Measurements from ENCODE around the gene ERO1A. TPM values are rescaled to one million over a fixed set of nuclear protein-coding genes. Genes with fewer than 3 reads are reported as not detected.

ERO1A gene
- total and polyA plus RNA-seq, 2 donors (not counting 1 experiment from before 2014, with no cell fraction given), result 34.5 to 64.9 TPM

- no peaks in the 10 kb centered on the region for H3K27me3 ChIP-seq (ENCODE audit: control insufficient read depth, insufficient read depth, low read length)
- no peak for DNase-seq (ENCODE audit: low read depth in 2 of 2)
- no peak overlapping the region for H3K27ac ChIP-seq (ENCODE audit: insufficient read depth, low read length)
- H4K20me1 ChIP-seq (ENCODE audit: control insufficient read depth, extremely low read depth, insufficient read depth, low read length), result no peaks in the 10 kb centered on the region
- H3K4me2 ChIP-seq (ENCODE audit: extremely low read depth, insufficient read depth, low read length), result no peak overlapping the region
- no peak overlapping the region for H2AFZ ChIP-seq (ENCODE audit: low read length)
- TF ChIP-seq EZH2 (IDR thresholded peaks at IDR 0.05; ENCODE audit: low read length, missing control alignments), result no peak
- TF ChIP-seq CTCF (conservative IDR thresholded peaks at IDR 0.05 in 1 of 2, IDR thresholded peaks at IDR 0.05 in 1 of 2; ENCODE audit: low read depth in 1 of 2, low read length in 2 of 2), result no peak
- H3K9ac ChIP-seq (ENCODE audit: insufficient read depth, low read length), result no peak overlapping the region
- no peak overlapping the region for H3K4me3 ChIP-seq (replicated peaks in 1 of 4; ENCODE audit: control extremely low read depth in 1 of 4, insufficient read depth in 1 of 4, low read depth in 3 of 4, low read length in 4 of 4)
- H3K36me3 ChIP-seq (ENCODE audit: control insufficient read depth, insufficient read depth, low read length), result no peaks in the 10 kb centered on the region
- no peaks in the 10 kb centered on the region for H3K9me3 ChIP-seq (ENCODE audit: control insufficient read depth, insufficient read depth, low read depth, low read length)
- no peaks in the 10 kb centered on the region for H3K79me2 ChIP-seq (ENCODE audit: control insufficient read depth, insufficient read depth, low read length)
- H3K4me1 ChIP-seq (ENCODE audit: control insufficient read depth, extremely low read depth, insufficient read depth, low read length), result no peaks in the 10 kb centered on the region
Observed at GRCh38 chr14:52618602-52619001, 76.8 kb downstream of the ERO1A start.

- no peaks in the 10 kb centered on the region for H4K20me1 ChIP-seq (ENCODE audit: control insufficient read depth, extremely low read depth, insufficient read depth, low read length)
- H3K9ac ChIP-seq (ENCODE audit: insufficient read depth, low read length), result no peak overlapping the region
- H3K27ac ChIP-seq (ENCODE audit: insufficient read depth, low read length), result no peak overlapping the region
- no peaks in the 10 kb centered on the region for H3K9me3 ChIP-seq (ENCODE audit: control insufficient read depth, insufficient read depth, low read depth, low read length)
- no peak overlapping the region for H2AFZ ChIP-seq (ENCODE audit: low read length)
- no peaks in the 10 kb centered on the region for H3K4me1 ChIP-seq (ENCODE audit: control insufficient read depth, extremely low read depth, insufficient read depth, low read length)
- H3K36me3 ChIP-seq (ENCODE audit: control insufficient read depth, insufficient read depth, low read length), result no peaks in the 10 kb centered on the region
- DNase-seq (ENCODE audit: low read depth in 2 of 2), result no peak
- no peak for TF ChIP-seq CTCF (conservative IDR thresholded peaks at IDR 0.05 in 1 of 2, IDR thresholded peaks at IDR 0.05 in 1 of 2; ENCODE audit: low read depth in 1 of 2, low read length in 2 of 2)
- TF ChIP-seq EZH2 (IDR thresholded peaks at IDR 0.05; ENCODE audit: low read length, missing control alignments), result no peak
- H3K79me2 ChIP-seq (ENCODE audit: control insufficient read depth, insufficient read depth, low read length), result no peaks in the 10 kb centered on the region
- no peak overlapping the region for H3K4me2 ChIP-seq (ENCODE audit: extremely low read depth, insufficient read depth, low read length)
- no peaks in the 10 kb centered on the region for H3K27me3 ChIP-seq (ENCODE audit: control insufficient read depth, insufficient read depth, low read length)
- no peak overlapping the region for H3K4me3 ChIP-seq (replicated peaks in 1 of 4; ENCODE audit: control extremely low read depth in 1 of 4, insufficient read depth in 1 of 4, low read depth in 3 of 4, low read length in 4 of 4)
Observed at GRCh38 chr14:52610187-52610586, 85.2 kb downstream of the ERO1A start.

- H2AFZ ChIP-seq (ENCODE audit: low read length), result no peak overlapping the region
- no peak for TF ChIP-seq CTCF (conservative IDR thresholded peaks at IDR 0.05 in 1 of 2, IDR thresholded peaks at IDR 0.05 in 1 of 2; ENCODE audit: low read depth in 1 of 2, low read length in 2 of 2)
- TF ChIP-seq EZH2 (IDR thresholded peaks at IDR 0.05; ENCODE audit: low read length, missing control alignments), result no peak
- no peaks in the 10 kb centered on the region for H3K79me2 ChIP-seq (ENCODE audit: control insufficient read depth, insufficient read depth, low read length)
Observed at GRCh38 chr14:52609445-52610044, 85.8 kb downstream of the ERO1A start.

More at GRCh38 chr14:52609445-52610044, 85.8 kb downstream of the ERO1A start:
- H3K9me3 ChIP-seq (ENCODE audit: control insufficient read depth, insufficient read depth, low read depth, low read length), result no peaks in the 10 kb centered on the region
- H3K36me3 ChIP-seq (ENCODE audit: control insufficient read depth, insufficient read depth, low read length), result no peaks in the 10 kb centered on the region
- H3K4me3 ChIP-seq (replicated peaks in 1 of 4; ENCODE audit: control extremely low read depth in 1 of 4, insufficient read depth in 1 of 4, low read depth in 3 of 4, low read length in 4 of 4), result no peak overlapping the region
- no peaks in the 10 kb centered on the region for H3K4me1 ChIP-seq (ENCODE audit: control insufficient read depth, extremely low read depth, insufficient read depth, low read length)
- no peak overlapping the region for H3K9ac ChIP-seq (ENCODE audit: insufficient read depth, low read length)
- no peak overlapping the region for H3K4me2 ChIP-seq (ENCODE audit: extremely low read depth, insufficient read depth, low read length)
- no peak for DNase-seq (ENCODE audit: low read depth in 2 of 2)
- no peaks in the 10 kb centered on the region for H4K20me1 ChIP-seq (ENCODE audit: control insufficient read depth, extremely low read depth, insufficient read depth, low read length)
- H3K27me3 ChIP-seq (ENCODE audit: control insufficient read depth, insufficient read depth, low read length), result no peaks in the 10 kb centered on the region
- no peak overlapping the region for H3K27ac ChIP-seq (ENCODE audit: insufficient read depth, low read length)
